ENCODE data around the gene CSTF3. TPM values are rescaled to one million over a fixed set of nuclear protein-coding genes. Genes with fewer than 3 reads are reported as not detected.
"Not testable (repeated sequence)": the region's sequence is repeated elsewhere in the genome, so short reads cannot be mapped to it uniquely, and the experiment has no call there.

The CSTF3 gene
- total RNA-seq, 1 donor from 2014 or later = 47.5 TPM

DNA sequence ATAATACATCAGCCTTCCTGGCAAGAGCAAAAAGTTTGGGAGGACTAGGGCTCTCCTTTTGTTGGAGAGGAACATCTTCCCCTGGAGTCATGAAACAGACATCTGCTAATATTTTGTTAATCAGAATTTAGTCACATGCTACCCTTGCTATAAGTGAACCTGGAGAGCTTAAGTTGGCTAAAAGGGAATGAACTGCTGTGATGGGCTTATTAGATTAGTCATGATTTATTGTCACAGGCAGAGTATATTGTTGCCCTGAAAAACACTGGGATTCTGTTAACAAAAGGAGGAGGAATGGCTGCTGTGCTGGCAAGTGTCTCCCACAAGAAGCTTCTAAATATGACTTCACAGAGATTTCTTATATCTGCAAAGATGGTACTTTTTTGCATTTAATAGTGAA is 105.9 kb downstream of the CSTF3 start:
- H3K4me2 ChIP-seq (ENCODE audit: low read length) = no peak overlapping the region
- H2AFZ ChIP-seq (ENCODE audit: low read depth, low read length) = no peak overlapping the region
- no peaks in the 10 kb centered on the region for H3K27me3 Mint-ChIP-seq (ENCODE audit: low read depth, unreplicated experiment)
- no peaks in the 10 kb centered on the region for H3K9me3 Mint-ChIP-seq (ENCODE audit: unreplicated experiment)
- TF ChIP-seq EZH2 (IDR thresholded peaks at IDR 0.05; ENCODE audit: insufficient read depth, low read length) (no peak), CTCF (IDR thresholded peaks at IDR 0.05; ENCODE audit: insufficient read depth, low read depth, low read length) (no peak)
- DNase-seq (ENCODE audit: low read depth) = no peak
- no peaks in the 10 kb centered on the region for H4K20me1 ChIP-seq (ENCODE audit: insufficient read depth, low read length)
- no peak overlapping the region for H3K9ac ChIP-seq (ENCODE audit: low read length)
- no peak overlapping the region for H3K27ac Mint-ChIP-seq (ENCODE audit: unreplicated experiment)
- no peak overlapping the region for H3K27ac ChIP-seq (ENCODE audit: low read depth, low read length)
- no peaks in the 10 kb centered on the region for H3K9me3 ChIP-seq (ENCODE audit: insufficient read depth, low read depth, low read length)
- H3K4me3 ChIP-seq (ENCODE audit: insufficient read depth, low read depth, low read length) = no peak overlapping the region
- no peak overlapping the region for H3K4me3 Mint-ChIP-seq (ENCODE audit: unreplicated experiment)
- H3K27me3 ChIP-seq (ENCODE audit: insufficient read depth, low read length) = no peaks in the 10 kb centered on the region
- H3K4me1 ChIP-seq (ENCODE audit: insufficient read depth, low read length) = no peaks in the 10 kb centered on the region
- H3K4me1 Mint-ChIP-seq (ENCODE audit: low read depth, unreplicated experiment) = no peaks in the 10 kb centered on the region
- no peaks in the 10 kb centered on the region for H3K79me2 ChIP-seq (ENCODE audit: insufficient read depth, low read length)
- H3K36me3 ChIP-seq (ENCODE audit: insufficient read depth, low read length) = peaks cover 14% of the 10 kb centered on the region
- no peak for FAIRE-seq
- H3K36me3 Mint-ChIP-seq (ENCODE audit: low read depth, unreplicated experiment) = peaks cover 18% of the 10 kb centered on the region

GRCh38 chr11:33052231-33052630 is 109.0 kb downstream of the CSTF3 start:
- H2AFZ ChIP-seq (ENCODE audit: low read depth, low read length) = no peak overlapping the region
- peaks cover 5% of the 10 kb centered on the region for H3K36me3 ChIP-seq (ENCODE audit: insufficient read depth, low read length)
- Mint-ChIP-seq H3K27me3 (ENCODE audit: low read depth, unreplicated experiment) (no peaks in the 10 kb centered on the region), H3K36me3 (ENCODE audit: low read depth, unreplicated experiment) (peaks cover 9% of the 10 kb centered on the region), H3K4me3 (ENCODE audit: unreplicated experiment) (no peak overlapping the region), H3K27ac (ENCODE audit: unreplicated experiment) (no peak overlapping the region), H3K9me3 (ENCODE audit: unreplicated experiment) (no peaks in the 10 kb centered on the region), H3K4me1 (ENCODE audit: low read depth, unreplicated experiment) (no peaks in the 10 kb centered on the region)
- H3K9me3 ChIP-seq (ENCODE audit: insufficient read depth, low read depth, low read length) = no peaks in the 10 kb centered on the region
- no peaks in the 10 kb centered on the region for H3K27me3 ChIP-seq (ENCODE audit: insufficient read depth, low read length)
- H3K4me3 ChIP-seq (ENCODE audit: insufficient read depth, low read depth, low read length) = no peak overlapping the region
- no peaks in the 10 kb centered on the region for H4K20me1 ChIP-seq (ENCODE audit: insufficient read depth, low read length)
- TF ChIP-seq EZH2 (IDR thresholded peaks at IDR 0.05; ENCODE audit: insufficient read depth, low read length) = no peak
- no peak for TF ChIP-seq CTCF (IDR thresholded peaks at IDR 0.05; ENCODE audit: insufficient read depth, low read depth, low read length)
- no peak overlapping the region for H3K4me2 ChIP-seq (ENCODE audit: low read length)
- FAIRE-seq (no peak), DNase-seq (ENCODE audit: low read depth) (no peak)
- no peak overlapping the region for H3K27ac ChIP-seq (ENCODE audit: low read depth, low read length)
- H3K9ac ChIP-seq (ENCODE audit: low read length) = no peak overlapping the region
- no peaks in the 10 kb centered on the region for H3K4me1 ChIP-seq (ENCODE audit: insufficient read depth, low read length)
- no peaks in the 10 kb centered on the region for H3K79me2 ChIP-seq (ENCODE audit: insufficient read depth, low read length)

GRCh38 chr11:33049565-33050408 is 111.5 kb downstream of the CSTF3 start:
- H4K20me1 ChIP-seq (ENCODE audit: insufficient read depth, low read length); H3K4me1 Mint-ChIP-seq (ENCODE audit: low read depth, unreplicated experiment); H3K27me3 ChIP-seq (ENCODE audit: insufficient read depth, low read length); DNase-seq (ENCODE audit: low read depth); H3K9ac ChIP-seq (ENCODE audit: low read length); H2AFZ ChIP-seq (ENCODE audit: low read depth, low read length); H3K9me3 ChIP-seq (ENCODE audit: insufficient read depth, low read depth, low read length); H3K27ac ChIP-seq (ENCODE audit: low read depth, low read length); H3K79me2 ChIP-seq (ENCODE audit: insufficient read depth, low read length); H3K9me3 Mint-ChIP-seq (ENCODE audit: unreplicated experiment); H3K4me2 ChIP-seq (ENCODE audit: low read length); H3K27me3 Mint-ChIP-seq (ENCODE audit: low read depth, unreplicated experiment); H3K4me1 ChIP-seq (ENCODE audit: insufficient read depth, low read length); FAIRE-seq; H3K4me3 ChIP-seq (ENCODE audit: insufficient read depth, low read depth, low read length); H3K4me3 Mint-ChIP-seq (ENCODE audit: unreplicated experiment): not testable (repeated sequence)
- peaks cover 20% of the 10 kb centered on the region for H3K36me3 Mint-ChIP-seq (ENCODE audit: low read depth, unreplicated experiment)
- H3K27ac Mint-ChIP-seq (ENCODE audit: unreplicated experiment) = peak overlapping the region; percentile 6
- peaks cover 12% of the 10 kb centered on the region for H3K36me3 ChIP-seq (ENCODE audit: insufficient read depth, low read length)

DNA sequence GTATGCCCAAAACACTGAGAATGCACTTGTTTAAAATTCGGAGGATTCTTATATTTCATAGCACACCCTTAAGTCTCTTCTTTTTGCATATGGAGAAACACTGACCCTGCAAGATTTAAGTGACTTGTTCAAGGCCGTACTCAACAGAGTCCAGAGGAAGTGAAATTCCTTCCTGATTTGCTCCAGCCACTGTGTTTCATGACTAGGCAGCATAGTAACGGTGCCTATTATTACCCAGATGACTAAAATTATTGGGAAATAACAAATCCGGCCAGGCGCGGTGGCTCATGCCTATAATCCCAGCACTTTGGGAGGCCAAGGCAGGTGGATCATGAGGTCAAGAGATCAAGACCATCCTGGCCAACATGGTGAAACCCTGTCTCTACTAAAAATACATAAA is 112.6 kb downstream of the CSTF3 start:
- not testable (repeated sequence) for DNase-seq (ENCODE audit: low read depth); H3K4me2 ChIP-seq (ENCODE audit: low read length); H3K4me3 Mint-ChIP-seq (ENCODE audit: unreplicated experiment); H3K9ac ChIP-seq (ENCODE audit: low read length); H4K20me1 ChIP-seq (ENCODE audit: insufficient read depth, low read length); H3K4me1 Mint-ChIP-seq (ENCODE audit: low read depth, unreplicated experiment); H3K27me3 ChIP-seq (ENCODE audit: insufficient read depth, low read length); FAIRE-seq; H3K9me3 Mint-ChIP-seq (ENCODE audit: unreplicated experiment); H3K9me3 ChIP-seq (ENCODE audit: insufficient read depth, low read depth, low read length); H3K27ac ChIP-seq (ENCODE audit: low read depth, low read length); H3K27ac Mint-ChIP-seq (ENCODE audit: unreplicated experiment); H3K79me2 ChIP-seq (ENCODE audit: insufficient read depth, low read length); H2AFZ ChIP-seq (ENCODE audit: low read depth, low read length); H3K4me3 ChIP-seq (ENCODE audit: insufficient read depth, low read depth, low read length); H3K27me3 Mint-ChIP-seq (ENCODE audit: low read depth, unreplicated experiment)
- Histone ChIP-seq H3K4me1 (ENCODE audit: insufficient read depth, low read length) (peaks cover 10% of the 10 kb centered on the region), H3K36me3 (ENCODE audit: insufficient read depth, low read length) (peaks cover 12% of the 10 kb centered on the region)
- peaks cover 27% of the 10 kb centered on the region for H3K36me3 Mint-ChIP-seq (ENCODE audit: low read depth, unreplicated experiment)
